HEK293 (cell line): ENCODE data around the gene CDC25A.
"Not testable (repeated sequence)": the region's sequence is repeated elsewhere in the genome, so short reads cannot be mapped to it uniquely, and the experiment has no call there.

ENCODE experiments used
- CTCF ChIA-PET: fragments of 350-600 bp; formaldehyde crosslinking; extraction: SDS; loops from one replicate; lab custom pipeline; 2021; ENCODE audit warnings: antibody characterized with exemption; lab: Yijun Ruan, JAX
- POLR2A ChIA-PET: fragments of 300-600 bp; formaldehyde crosslinking; extraction: SDS; loops from one replicate; lab custom pipeline; 2020; ENCODE audit warnings: antibody characterized with exemption, inconsistent platforms; lab: Yijun Ruan, JAX
- H3K27ac ChIP-seq: fragments of 200-500 bp; sonication (Bioruptor generic); 2 replicates; pipeline ENCODE4 v1.5.1; 2014; ENCODE audit warnings: low read depth, low read length, control low read depth, inconsistent platforms; ENCODE audit errors: extremely low read depth
- H3K36me3 ChIP-seq, 2 experiments: fragments of 200-500 bp in 1 of 2; sonication (Bioruptor generic) in 1 of 2; 1 replicate in 1 of 2; 2 replicates in 1 of 2; pipeline ENCODE4 v1.5.1; 2014 to 2017; ENCODE audit warnings: inconsistent platforms in 2 of 2, low read length in 2 of 2; ENCODE audit not compliant: control insufficient read depth in 2 of 2, insufficient read depth in 1 of 2
- H3K4me1 ChIP-seq: fragments of 200-500 bp; sonication (Bioruptor generic); 2 replicates; pipeline ENCODE4 v1.5.1; 2014; ENCODE audit warnings: mild to moderate bottlenecking, low read length, inconsistent platforms; ENCODE audit not compliant: control insufficient read depth, insufficient read depth
- H3K4me3 ChIP-seq: 2 replicates; pipeline ENCODE4 v1.5.1; 2011; ENCODE audit warnings: low read depth, mild to moderate bottlenecking, control low read depth, low read length, moderate library complexity
- H3K9me3 ChIP-seq: fragments of 200-500 bp; sonication (Bioruptor generic); 2 replicates; pipeline ENCODE4 v1.5.1; 2014; ENCODE audit warnings: low read depth, low read length, inconsistent platforms; ENCODE audit not compliant: control insufficient read depth, insufficient read depth
- HOXA7 ChIP-seq: sonication (generic); formaldehyde crosslinking; IDR thresholded peaks from 2 replicates; pipeline ENCODE4 v1.8.1; 2022; ENCODE audit warnings: missing genetic modification reagents, borderline replicate concordance
- KLF9 ChIP-seq: fragments of 450-650 bp; formaldehyde crosslinking; IDR thresholded peaks from 2 replicates; pipeline ENCODE4 v1.5.1; 2016; ENCODE audit warnings: missing biosample characterization, missing genetic modification characterization, low read depth
- SCRT1 ChIP-seq: fragments of 450-650 bp; formaldehyde crosslinking; IDR thresholded peaks from 2 replicates; pipeline ENCODE4 v1.5.1; 2016; ENCODE audit warnings: missing biosample characterization, missing genetic modification characterization, borderline replicate concordance
- ZBTB10 ChIP-seq: fragments of 450-650 bp; formaldehyde crosslinking; IDR thresholded peaks from 2 replicates; pipeline ENCODE4 v1.5.1; 2016; ENCODE audit warnings: missing biosample characterization, missing genetic modification characterization
- ZBTB49 ChIP-seq: fragments of 450-650 bp; formaldehyde crosslinking; IDR thresholded peaks from 2 replicates; pipeline ENCODE4 v1.5.1; 2016; ENCODE audit warnings: missing biosample characterization, missing genetic modification characterization, low read depth
- ZBTB6 ChIP-seq: fragments of 450-650 bp; formaldehyde crosslinking; IDR thresholded peaks from 2 replicates; pipeline ENCODE4 v1.5.1; 2017; ENCODE audit warnings: missing biosample characterization, missing genetic modification characterization
- ZBTB7A ChIP-seq: fragments of 450-650 bp; formaldehyde crosslinking; IDR thresholded peaks from 2 replicates; pipeline ENCODE4 v1.5.1; 2016; ENCODE audit warnings: low read depth, missing biosample characterization, missing genetic modification characterization
- ZNF133 ChIP-seq: fragments of 450-650 bp; formaldehyde crosslinking; IDR thresholded peaks from 2 replicates; pipeline ENCODE4 v1.5.1; 2016; ENCODE audit warnings: missing biosample characterization, missing genetic modification characterization
- ZNF404 ChIP-seq: fragments of 450-650 bp; formaldehyde crosslinking; IDR thresholded peaks from 2 replicates; pipeline ENCODE4 v1.5.1; 2017; ENCODE audit warnings: missing biosample characterization, missing genetic modification characterization
- ZNF596 ChIP-seq: fragments of 450-650 bp; IDR thresholded peaks from 2 replicates; pipeline ENCODE4 v1.5.0; 2018; ENCODE audit warnings: missing biosample characterization, mild to moderate bottlenecking, missing genetic modification characterization, moderate library complexity
- ZNF645 ChIP-seq: fragments of 450-650 bp; formaldehyde crosslinking; IDR thresholded peaks from 2 replicates; pipeline ENCODE4; 2016; ENCODE audit warnings: missing biosample characterization, missing genetic modification characterization
- ZNF664 ChIP-seq: fragments of 450-650 bp; formaldehyde crosslinking; IDR thresholded peaks from 2 replicates; pipeline ENCODE4 v1.5.1; 2016; ENCODE audit warnings: missing biosample characterization, missing genetic modification characterization
- ZNF704 ChIP-seq: fragments of 450-650 bp; formaldehyde crosslinking; IDR thresholded peaks from 2 replicates; pipeline ENCODE4 v1.5.1; 2016; ENCODE audit warnings: missing biosample characterization, missing genetic modification characterization
- ZNF777 ChIP-seq: fragments of 450-650 bp; formaldehyde crosslinking; IDR thresholded peaks from 2 replicates; pipeline ENCODE4 v1.5.1; 2017; ENCODE audit warnings: missing biosample characterization, missing genetic modification characterization, borderline replicate concordance
- ZNF791 ChIP-seq: fragments of 450-650 bp; formaldehyde crosslinking; IDR thresholded peaks from 2 replicates; pipeline ENCODE4 v1.5.1; 2016; ENCODE audit warnings: missing biosample characterization, missing genetic modification characterization
- ZSCAN18 ChIP-seq: fragments of 450-650 bp; formaldehyde crosslinking; IDR thresholded peaks from 2 replicates; pipeline ENCODE4 v1.5.1; 2016; ENCODE audit warnings: missing biosample characterization, missing genetic modification characterization

The CDC25A gene

GRCh38 chr3:48215019-48215418 is 26.8 kb upstream of the CDC25A start:
- Histone ChIP-seq H3K9me3 (no peaks in the 10 kb centered on the region), H3K4me1 (no peaks in the 10 kb centered on the region), H3K27ac (no peak overlapping the region), H3K4me3 (no peak overlapping the region), H3K36me3 (no peaks in the 10 kb centered on the region)
- CTCF ChIA-PET = no interaction called here
- TF ChIP-seq ZNF791 (tag by site-specific recombination) = no peak
- POLR2A ChIA-PET = no interaction called here

GRCh38 chr3:48214225-48214624 is 26.0 kb upstream of the CDC25A start:
- CTCF ChIA-PET = no interaction called here
- POLR2A ChIA-PET = no interaction called here
- Histone ChIP-seq H3K27ac (no peak overlapping the region), H3K4me1 (no peaks in the 10 kb centered on the region), H3K9me3 (no peaks in the 10 kb centered on the region), H3K36me3 (no peaks in the 10 kb centered on the region), H3K4me3 (no peak overlapping the region)
- no peak for TF ChIP-seq ZBTB10 (tag by site-specific recombination)
- TF ChIP-seq ZNF645 (tag by site-specific recombination) = no peak
- no peak for TF ChIP-seq ZNF133
- TF ChIP-seq HOXA7 = no peak
- no peak for TF ChIP-seq ZNF777
- no peak for TF ChIP-seq KLF9 (tag by site-specific recombination)
- TF ChIP-seq ZBTB49 (tag by site-specific recombination) = no peak
- TF ChIP-seq ZNF404 (tag by site-specific recombination) = no peak
- no peak for TF ChIP-seq ZSCAN18 (tag by site-specific recombination)
- no peak for TF ChIP-seq SCRT1
- TF ChIP-seq ZBTB6 (tag by site-specific recombination) = no peak
- no peak for TF ChIP-seq ZNF596 (tag by site-specific recombination)
- no peak for TF ChIP-seq ZBTB7A
- TF ChIP-seq ZNF664 = no peak
- no peak for TF ChIP-seq ZNF704

GRCh38 chr3:48211776-48212175 is 23.6 kb upstream of the CDC25A start:
- H3K27ac ChIP-seq, H3K36me3 ChIP-seq, POLR2A ChIA-PET, H3K9me3 ChIP-seq, H3K4me3 ChIP-seq, H3K4me1 ChIP-seq, CTCF ChIA-PET: not testable (repeated sequence)

GRCh38 chr3:48210534-48210933 is 22.3 kb upstream of the CDC25A start:
- H3K4me3 ChIP-seq, H3K27ac ChIP-seq, H3K4me1 ChIP-seq, CTCF ChIA-PET, H3K36me3 ChIP-seq, H3K9me3 ChIP-seq, POLR2A ChIA-PET: not testable (repeated sequence)
